ENCODE measurements around the gene DCST2. TPM values are rescaled to one million over a fixed set of nuclear protein-coding genes. Genes with fewer than 3 reads are reported as not detected.

Gene DCST2
- total and polyA plus RNA-seq, 9 donors, result 0.17 to 1.4 (median 1.1) TPM; not detected in 1

DNA sequence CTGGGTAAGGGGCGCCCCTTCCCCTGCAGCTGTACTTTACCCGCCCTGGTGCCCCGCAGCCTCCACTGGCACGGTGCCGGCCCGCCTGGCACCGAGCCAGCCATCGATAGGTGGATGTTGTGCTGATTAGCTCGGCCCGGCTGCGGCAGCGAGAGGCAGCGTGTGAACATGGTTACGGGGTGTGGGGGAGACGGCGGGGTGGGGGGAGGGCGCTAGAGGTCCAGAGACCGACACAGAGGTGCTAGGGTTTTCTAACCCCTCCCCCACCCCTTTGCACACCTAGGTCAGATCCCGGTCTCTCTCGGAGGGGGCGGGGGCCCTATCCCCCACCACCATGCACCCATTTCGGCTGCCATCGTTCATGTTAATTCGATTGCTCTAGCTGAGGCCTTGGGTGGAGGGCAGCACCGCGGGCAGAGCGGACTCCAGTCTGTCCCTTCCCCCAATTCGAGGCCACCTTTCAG, 36.6 kb upstream of the DCST2 start:
- TF ChIP-seq POLR2A (IDR thresholded peaks at IDR 0.05) (no peak), EP300 (IDR thresholded peaks at IDR 0.05) (no peak), CTCF (IDR thresholded peaks at IDR 0.05) (no peak)
- H3K4me3 ChIP-seq, result peak overlapping the region; percentile 37
- H3K27me3 ChIP-seq, result no peaks in the 10 kb centered on the region
- no peaks in the 10 kb centered on the region for H3K9me3 ChIP-seq
- 22 to 28% (median 27%) methylated on average over 24 to 28 of the region's 28 CpGs for WGBS, 3 donors
- H3K4me1 ChIP-seq (ENCODE audit: insufficient read depth), result peaks cover 4% of the 10 kb centered on the region
- H3K36me3 ChIP-seq, result no peaks in the 10 kb centered on the region
- intact Hi-C loops (cut with DNase I), result loop anchor here in 1 of 4 donors (10.0 kb wide), 1 partner anchor 585 kb away; no protein-coding TSS in a partner anchor
- peak in 2 of 5 donors; percentile 34 to 56 for DNase-seq
- H3K27ac ChIP-seq, result peak overlapping the region in 1 of 2 donors; percentile 70

GRCh38 chr1:155069551-155070157, 36.1 kb upstream of the DCST2 start:
- no peaks in the 10 kb centered on the region for H3K36me3 ChIP-seq
- 73 to 86% (median 78%) methylated on average over 7 of the region's 7 CpGs for WGBS, 3 donors
- no peaks in the 10 kb centered on the region for H3K27me3 ChIP-seq
- H3K27ac ChIP-seq, result no peak overlapping the region
- TF ChIP-seq CTCF (IDR thresholded peaks at IDR 0.05) (no peak), EP300 (IDR thresholded peaks at IDR 0.05) (no peak), POLR2A (IDR thresholded peaks at IDR 0.05) (no peak)
- H3K9me3 ChIP-seq, result no peaks in the 10 kb centered on the region
- no peak overlapping the region for H3K4me3 ChIP-seq
- peaks cover 4% of the 10 kb centered on the region for H3K4me1 ChIP-seq (ENCODE audit: insufficient read depth)
- intact Hi-C loops (cut with DNase I), result loop anchor here in 2 of 4 donors (10.0 kb wide), 2 partner anchors 285 to 585 kb away; no protein-coding TSS in a partner anchor
- peak in 1 of 5 donors; percentile 36 for DNase-seq

DNA sequence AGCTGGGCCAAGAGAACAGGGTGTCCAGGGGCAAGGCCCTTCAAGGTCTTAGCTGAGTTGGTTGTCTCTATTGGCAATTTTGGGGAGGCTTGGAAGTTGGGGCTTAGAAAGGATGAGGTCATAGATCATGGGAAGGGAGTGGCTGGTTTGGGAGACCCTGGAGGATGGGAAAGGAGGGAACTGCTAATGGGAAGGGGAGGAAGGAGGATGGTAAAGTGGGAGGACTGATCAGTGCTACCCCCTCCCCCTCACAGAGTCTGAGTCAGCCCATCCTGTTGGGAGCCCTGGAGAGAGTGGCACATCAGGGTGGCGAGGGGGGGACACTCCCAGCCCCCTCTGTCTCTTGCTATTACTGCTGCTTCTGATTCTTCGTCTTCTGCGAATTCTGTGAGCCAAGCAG, 35.0 kb upstream of the DCST2 start:
- no peaks in the 10 kb centered on the region for H3K9me3 ChIP-seq
- H3K36me3 ChIP-seq, result no peaks in the 10 kb centered on the region
- peaks cover 4% of the 10 kb centered on the region for H3K4me1 ChIP-seq (ENCODE audit: insufficient read depth)
- no peaks in the 10 kb centered on the region for H3K27me3 ChIP-seq
- intact Hi-C loops (cut with DNase I), result loop anchor here in 1 of 4 donors (10.0 kb wide), 1 partner anchor 284 kb away; no protein-coding TSS in a partner anchor
- no peak for TF ChIP-seq POLR2A (IDR thresholded peaks at IDR 0.05)
- no peak for TF ChIP-seq CTCF (IDR thresholded peaks at IDR 0.05)
- no peak for TF ChIP-seq EP300 (IDR thresholded peaks at IDR 0.05)
- 91 to 94% (median 94%) methylated on average over 3 of the region's 3 CpGs for WGBS, 3 donors
- H3K4me3 ChIP-seq, result no peak overlapping the region
- DNase-seq, result no peak
- H3K27ac ChIP-seq, result no peak overlapping the region

DNA sequence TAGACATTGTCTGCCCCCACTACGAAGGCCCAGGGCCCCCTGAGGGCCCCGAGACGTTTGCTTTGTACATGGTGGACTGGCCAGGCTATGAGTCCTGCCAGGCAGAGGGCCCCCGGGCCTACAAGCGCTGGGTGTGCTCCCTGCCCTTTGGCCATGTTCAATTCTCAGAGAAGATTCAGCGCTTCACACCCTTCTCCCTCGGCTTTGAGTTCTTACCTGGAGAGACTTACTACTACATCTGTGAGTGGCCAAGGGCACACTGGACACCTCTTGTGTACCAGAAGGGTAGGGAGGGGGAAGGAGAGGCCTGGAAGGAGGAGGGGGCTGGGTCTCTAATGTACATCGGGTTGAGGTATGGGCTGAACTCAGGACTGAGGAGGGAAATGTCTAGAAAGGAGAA, 33.2 kb upstream of the DCST2 start:
- TF ChIP-seq CTCF (IDR thresholded peaks at IDR 0.05), result no peak
- TF ChIP-seq EP300 (IDR thresholded peaks at IDR 0.05), result no peak
- no peak for TF ChIP-seq POLR2A (IDR thresholded peaks at IDR 0.05)
- DNase-seq, result no peak
- H3K27ac ChIP-seq, result no peak overlapping the region
- no peaks in the 10 kb centered on the region for H3K36me3 ChIP-seq
- no peaks in the 10 kb centered on the region for H3K27me3 ChIP-seq
- H3K9me3 ChIP-seq, result no peaks in the 10 kb centered on the region
- H3K4me1 ChIP-seq (ENCODE audit: insufficient read depth), result peaks cover 8% of the 10 kb centered on the region
- intact Hi-C loops (cut with DNase I), result loop anchor here in 1 of 4 donors (10.0 kb wide), 1 partner anchor 282 kb away; no protein-coding TSS in a partner anchor
- no peak overlapping the region for H3K4me3 ChIP-seq
- 82 to 87% (median 84%) methylated on average over 8 of the region's 8 CpGs for WGBS, 3 donors
